ENCODE data around the gene OPN4.

DNA sequence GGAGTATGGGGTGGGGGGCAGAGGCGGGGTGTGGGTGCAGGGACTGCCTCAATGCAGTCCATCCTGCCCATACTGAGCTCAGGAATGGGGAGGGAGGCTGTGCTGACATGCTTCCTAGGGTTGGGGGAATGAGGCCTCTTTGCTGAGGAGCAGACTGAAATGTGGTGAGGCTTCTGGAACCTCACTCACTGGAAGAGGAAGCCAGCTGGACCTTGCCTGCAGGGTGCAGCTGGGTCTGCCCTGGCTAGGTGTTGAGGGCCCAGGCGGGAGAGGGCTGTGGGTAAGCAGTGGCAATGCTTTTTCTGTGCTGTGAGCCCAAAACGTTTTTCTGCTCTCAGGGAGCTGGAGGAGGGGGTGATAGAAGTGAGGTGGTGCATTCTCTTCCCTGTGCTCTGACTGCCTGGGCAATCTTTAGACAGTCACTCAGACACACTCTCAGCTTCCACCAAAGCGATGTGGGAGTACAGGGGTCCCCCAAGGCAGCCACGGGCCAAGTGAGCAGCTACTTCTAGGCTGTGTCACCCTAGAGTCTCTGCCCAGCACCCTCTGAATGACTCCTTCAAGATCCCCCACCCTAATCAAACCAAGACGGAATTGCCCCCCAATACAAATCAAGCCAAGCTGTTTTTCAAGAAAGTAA, 60.9 kb downstream of the OPN4 start:
- TF ChIP-seq, protein P1, sequence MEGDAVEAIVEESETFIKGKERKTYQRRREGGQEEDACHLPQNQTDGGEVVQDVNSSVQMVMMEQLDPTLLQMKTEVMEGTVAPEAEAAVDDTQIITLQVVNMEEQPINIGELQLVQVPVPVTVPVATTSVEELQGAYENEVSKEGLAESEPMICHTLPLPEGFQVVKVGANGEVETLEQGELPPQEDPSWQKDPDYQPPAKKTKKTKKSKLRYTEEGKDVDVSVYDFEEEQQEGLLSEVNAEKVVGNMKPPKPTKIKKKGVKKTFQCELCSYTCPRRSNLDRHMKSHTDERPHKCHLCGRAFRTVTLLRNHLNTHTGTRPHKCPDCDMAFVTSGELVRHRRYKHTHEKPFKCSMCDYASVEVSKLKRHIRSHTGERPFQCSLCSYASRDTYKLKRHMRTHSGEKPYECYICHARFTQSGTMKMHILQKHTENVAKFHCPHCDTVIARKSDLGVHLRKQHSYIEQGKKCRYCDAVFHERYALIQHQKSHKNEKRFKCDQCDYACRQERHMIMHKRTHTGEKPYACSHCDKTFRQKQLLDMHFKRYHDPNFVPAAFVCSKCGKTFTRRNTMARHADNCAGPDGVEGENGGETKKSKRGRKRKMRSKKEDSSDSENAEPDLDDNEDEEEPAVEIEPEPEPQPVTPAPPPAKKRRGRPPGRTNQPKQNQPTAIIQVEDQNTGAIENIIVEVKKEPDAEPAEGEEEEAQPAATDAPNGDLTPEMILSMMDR (IDR thresholded peaks at IDR 0.05), result no peak
- TF ChIP-seq POLR2A (IDR thresholded peaks at IDR 0.05) (no peak), POLR2AphosphoS5 (IDR thresholded peaks at IDR 0.05) (no peak)
